DND-41 (cell line): ENCODE measurements around the gene LSR.

Source experiments
- CTCF ChIP-seq: IDR thresholded peaks from 2 replicates; pipeline ENCODE4 v1.5.1; 2012; ENCODE audit warnings: borderline replicate concordance, low read length, moderate library complexity, mild to moderate bottlenecking; ENCODE audit not compliant: poor library complexity, severe bottlenecking; ENCODE audit errors: extremely low read depth
- EZH2 ChIP-seq: IDR thresholded peaks from 3 replicates; pipeline ENCODE4 v1.6.1; 2012; ENCODE audit warnings: borderline replicate concordance, low read depth, mild to moderate bottlenecking, moderate library complexity, low read length, inconsistent platforms; ENCODE audit not compliant: severe bottlenecking

GRCh38 chr19:35293808-35294207 is 45.0 kb downstream of the LSR start:
- TF ChIP-seq CTCF (no peak), EZH2 (no peak)
